Fibroblast of lung (primary cell): ENCODE results near the gene ADORA1. TPM values are rescaled to one million over a fixed set of nuclear protein-coding genes. Genes with fewer than 3 reads are reported as not detected.

Experiments used
- DNase-seq, 2 donors: peaks; one replicate each; pipeline versions ENCODE4 v3.0.0 to v3.0.0-alpha.2; 2010; ENCODE audit warnings: low read depth in 2 of 2
- H2AFZ ChIP-seq: 2 replicates; pipeline ENCODE4 v1.5.1; 2012; ENCODE audit warnings: low read length, control low read depth, inconsistent platforms
- H3K27ac ChIP-seq: 2 replicates; pipeline ENCODE4 v1.5.1; 2011; ENCODE audit warnings: low read length, control low read depth; ENCODE audit not compliant: insufficient read depth
- H3K27me3 ChIP-seq: 2 replicates; pipeline ENCODE4 v1.5.1; 2011; ENCODE audit warnings: mild to moderate bottlenecking, low read length; ENCODE audit not compliant: control insufficient read depth, insufficient read depth
- H3K36me3 ChIP-seq: 2 replicates; pipeline ENCODE4 v1.5.1; 2011; ENCODE audit warnings: low read length; ENCODE audit not compliant: control insufficient read depth, insufficient read depth
- H3K4me1 ChIP-seq: 2 replicates; pipeline ENCODE4 v1.5.1; 2011; ENCODE audit warnings: low read length; ENCODE audit not compliant: control insufficient read depth, insufficient read depth; ENCODE audit errors: extremely low read depth
- H3K4me2 ChIP-seq: 2 replicates; pipeline ENCODE4 v1.5.1; 2011; ENCODE audit warnings: low read length, control low read depth; ENCODE audit not compliant: insufficient read depth; ENCODE audit errors: extremely low read depth
- H3K4me3 ChIP-seq, 4 experiments: fragments of 200-600 bp in 1 of 4; sonication (generic) in 1 of 4; replicated peaks in 1 of 4; 2 replicates each; pipeline ENCODE4 v1.5.1; 2011 to 2016; ENCODE audit warnings: low read length in 4 of 4, low read depth in 3 of 4, mild to moderate bottlenecking in 3 of 4, control low read depth in 2 of 4, inconsistent platforms in 1 of 4, mixed read lengths in 1 of 4; ENCODE audit not compliant: insufficient read depth in 1 of 4; ENCODE audit errors: control extremely low read depth in 1 of 4
- H3K79me2 ChIP-seq: 2 replicates; pipeline ENCODE4 v1.5.1; 2012; ENCODE audit warnings: mild to moderate bottlenecking, low read length, inconsistent platforms; ENCODE audit not compliant: control insufficient read depth, insufficient read depth
- H3K9ac ChIP-seq: 2 replicates; pipeline ENCODE4 v1.5.1; 2011; ENCODE audit warnings: mild to moderate bottlenecking, low read length, control low read depth; ENCODE audit not compliant: insufficient read depth
- H3K9me3 ChIP-seq: 2 replicates; pipeline ENCODE4 v1.5.1; 2012; ENCODE audit warnings: low read depth, low read length; ENCODE audit not compliant: control insufficient read depth, insufficient read depth
- H4K20me1 ChIP-seq: 2 replicates; pipeline ENCODE4 v1.5.1; 2011; ENCODE audit warnings: low read length; ENCODE audit not compliant: control insufficient read depth, insufficient read depth; ENCODE audit errors: extremely low read depth
- EZH2 ChIP-seq: IDR thresholded peaks from 2 replicates; pipeline ENCODE4 v1.5.1; 2012; ENCODE audit warnings: low read length, control low read depth, mild to moderate bottlenecking; ENCODE audit errors: missing control alignments
- polyA plus RNA-seq, 2 donors: library from polyadenylated mRNA; depleted of rRNA in 1 of 2; stranded (reverse) in 1 of 2; unstranded in 1 of 2; fragments of >200 nt; gene quantifications; 2 replicates each; pipeline ENCODE4 v1.2.1, GENCODE V29; 2011 to 2012; ENCODE audit warnings: missing spikeins in 1 of 2
- total RNA-seq: library from RNA; depleted of rRNA; stranded (reverse); fragments of >200 nt; gene quantifications from 2 replicates; pipeline ENCODE4 v1.2.1, GENCODE V29; 2014
- TF ChIP-seq, protein P1 (sequence below), 2 donors: IDR thresholded peaks in 1 of 2; conservative IDR thresholded peaks in 1 of 2; 1 replicate in 1 of 2; 2 replicates in 1 of 2; pipeline ENCODE4 v1.5.1; 2011 to 2012; ENCODE audit warnings: low read length in 2 of 2, control low read depth in 1 of 2, inconsistent platforms in 1 of 2, low read depth in 1 of 2, mild to moderate bottlenecking in 1 of 2

The ADORA1 gene
- total and polyA plus RNA-seq, 2 donors (not counting 1 experiment from before 2014, with no cell fraction given) = 1.5 to 6.1 TPM

DNA sequence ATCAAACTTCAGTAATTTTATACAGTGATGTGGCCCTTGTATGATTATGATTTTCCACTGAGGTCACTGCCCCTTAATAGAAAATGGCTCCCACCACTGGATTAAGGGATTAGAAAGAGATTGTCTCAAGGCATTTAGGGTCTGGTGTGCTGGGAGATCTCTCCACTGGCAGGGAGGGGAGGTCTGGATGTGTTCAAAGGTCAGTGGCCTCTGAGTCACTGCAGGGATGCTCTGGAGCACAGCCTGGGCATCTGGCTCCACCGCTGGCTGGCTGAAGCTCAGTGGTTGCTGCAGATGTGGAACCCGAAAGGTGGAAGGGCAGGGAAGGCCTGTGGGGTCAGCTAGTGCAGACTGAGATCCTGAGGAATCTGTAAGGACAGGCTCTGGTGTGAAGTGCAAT lies 77.2 kb downstream of the ADORA1 start:
- no peak for DNase-seq
- Histone ChIP-seq H3K79me2 (no peaks in the 10 kb centered on the region), H3K4me3 (no peak overlapping the region), H3K27me3 (no peaks in the 10 kb centered on the region), H4K20me1 (no peaks in the 10 kb centered on the region), H3K36me3 (no peaks in the 10 kb centered on the region), H3K9ac (no peak overlapping the region), H3K4me2 (no peak overlapping the region), H3K4me1 (peaks cover 9% of the 10 kb centered on the region), H3K27ac (no peak overlapping the region), H2AFZ (no peak overlapping the region), H3K9me3 (no peaks in the 10 kb centered on the region)
- no peak for TF ChIP-seq EZH2
- TF ChIP-seq, protein P1, sequence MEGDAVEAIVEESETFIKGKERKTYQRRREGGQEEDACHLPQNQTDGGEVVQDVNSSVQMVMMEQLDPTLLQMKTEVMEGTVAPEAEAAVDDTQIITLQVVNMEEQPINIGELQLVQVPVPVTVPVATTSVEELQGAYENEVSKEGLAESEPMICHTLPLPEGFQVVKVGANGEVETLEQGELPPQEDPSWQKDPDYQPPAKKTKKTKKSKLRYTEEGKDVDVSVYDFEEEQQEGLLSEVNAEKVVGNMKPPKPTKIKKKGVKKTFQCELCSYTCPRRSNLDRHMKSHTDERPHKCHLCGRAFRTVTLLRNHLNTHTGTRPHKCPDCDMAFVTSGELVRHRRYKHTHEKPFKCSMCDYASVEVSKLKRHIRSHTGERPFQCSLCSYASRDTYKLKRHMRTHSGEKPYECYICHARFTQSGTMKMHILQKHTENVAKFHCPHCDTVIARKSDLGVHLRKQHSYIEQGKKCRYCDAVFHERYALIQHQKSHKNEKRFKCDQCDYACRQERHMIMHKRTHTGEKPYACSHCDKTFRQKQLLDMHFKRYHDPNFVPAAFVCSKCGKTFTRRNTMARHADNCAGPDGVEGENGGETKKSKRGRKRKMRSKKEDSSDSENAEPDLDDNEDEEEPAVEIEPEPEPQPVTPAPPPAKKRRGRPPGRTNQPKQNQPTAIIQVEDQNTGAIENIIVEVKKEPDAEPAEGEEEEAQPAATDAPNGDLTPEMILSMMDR (conservative IDR thresholded peaks at IDR 0.05 in 1 of 2, IDR thresholded peaks at IDR 0.05 in 1 of 2; ENCODE audit: low read depth in 1 of 2, low read length in 2 of 2) = no peak

DNA sequence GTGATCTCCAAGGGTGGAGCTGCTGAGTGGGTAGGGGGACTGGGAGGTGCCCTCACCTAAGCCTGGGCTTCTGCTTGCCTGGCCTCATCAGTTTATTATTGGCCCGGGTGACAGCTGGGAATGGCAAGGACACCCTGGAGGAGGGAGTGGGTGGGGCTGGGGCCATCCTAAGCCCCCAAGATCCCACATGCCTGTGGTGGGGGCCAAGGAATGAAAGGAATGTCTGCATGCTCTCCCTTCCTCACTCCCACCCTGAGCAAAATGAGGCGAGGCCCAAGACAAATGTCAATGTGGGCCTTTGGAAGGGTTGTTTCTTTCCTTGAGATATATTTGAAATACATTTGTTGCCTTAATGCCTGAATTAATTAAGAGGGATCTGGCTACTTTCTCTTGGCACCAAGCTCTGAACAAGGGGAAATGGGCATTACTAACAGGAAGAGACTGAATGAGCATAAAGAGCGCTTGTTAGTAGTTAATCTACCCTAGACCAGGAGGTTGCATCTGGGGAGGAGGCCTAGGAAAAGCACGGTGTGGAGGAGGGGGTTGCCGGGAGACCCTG lies 78.7 kb downstream of the ADORA1 start:
- no peaks in the 10 kb centered on the region for H3K36me3 ChIP-seq
- no peak overlapping the region for H3K4me3 ChIP-seq
- peak in 1 of 2 donors; percentile 31 for DNase-seq
- peaks cover 2% of the 10 kb centered on the region for H3K4me1 ChIP-seq
- no peak for TF ChIP-seq EZH2
- TF ChIP-seq, protein P1 (conservative IDR thresholded peaks at IDR 0.05 in 1 of 2, IDR thresholded peaks at IDR 0.05 in 1 of 2; ENCODE audit: low read depth in 1 of 2, low read length in 2 of 2) = no peak
- no peaks in the 10 kb centered on the region for H3K9me3 ChIP-seq
- no peaks in the 10 kb centered on the region for H3K27me3 ChIP-seq
- H4K20me1 ChIP-seq = no peaks in the 10 kb centered on the region
- H3K4me2 ChIP-seq = no peak overlapping the region
- no peak overlapping the region for H3K9ac ChIP-seq
- H3K79me2 ChIP-seq = no peaks in the 10 kb centered on the region
- no peak overlapping the region for H3K27ac ChIP-seq
- no peak overlapping the region for H2AFZ ChIP-seq

GRCh38 chr1:203207751-203208150 lies 80.2 kb downstream of the ADORA1 start:
- Histone ChIP-seq H3K27me3 (no peaks in the 10 kb centered on the region), H3K36me3 (no peaks in the 10 kb centered on the region), H3K9me3 (no peaks in the 10 kb centered on the region), H3K4me3 (no peak overlapping the region), H3K4me2 (no peak overlapping the region), H2AFZ (no peak overlapping the region), H3K79me2 (no peaks in the 10 kb centered on the region), H3K4me1 (peaks cover under 1% of the 10 kb centered on the region), H3K9ac (no peak overlapping the region), H3K27ac (no peak overlapping the region), H4K20me1 (no peaks in the 10 kb centered on the region)
- no peak for DNase-seq
- no peak for TF ChIP-seq EZH2
- TF ChIP-seq, protein P1 (conservative IDR thresholded peaks at IDR 0.05 in 1 of 2, IDR thresholded peaks at IDR 0.05 in 1 of 2; ENCODE audit: low read depth in 1 of 2, low read length in 2 of 2) = no peak
